A673 (cell line): ENCODE results near the gene HSFY2.
"Not testable (repeated sequence)": the region's sequence is repeated elsewhere in the genome, so short reads cannot be mapped to it uniquely, and the experiment has no call there.

Experiments
- EZH2 ChIP-seq: fragments of 200-600 bp; sonication (generic); IDR thresholded peaks from 2 replicates; pipeline ENCODE4 v1.6.1; 2017; ENCODE audit warnings: borderline replicate concordance, low read depth, mild to moderate bottlenecking, mixed read lengths, antibody characterized with exemption, low read length; ENCODE audit not compliant: poor library complexity, severe bottlenecking
- TF ChIP-seq, protein P1 (sequence below): fragments of 300-800, 200-600 bp; sonication (generic); conservative IDR thresholded peaks from 2 replicates; pipeline ENCODE4 v1.5.1; 2017; ENCODE audit warnings: low read depth, mild to moderate bottlenecking, antibody characterized with exemption, low read length, moderate library complexity, mixed read lengths

DNA sequence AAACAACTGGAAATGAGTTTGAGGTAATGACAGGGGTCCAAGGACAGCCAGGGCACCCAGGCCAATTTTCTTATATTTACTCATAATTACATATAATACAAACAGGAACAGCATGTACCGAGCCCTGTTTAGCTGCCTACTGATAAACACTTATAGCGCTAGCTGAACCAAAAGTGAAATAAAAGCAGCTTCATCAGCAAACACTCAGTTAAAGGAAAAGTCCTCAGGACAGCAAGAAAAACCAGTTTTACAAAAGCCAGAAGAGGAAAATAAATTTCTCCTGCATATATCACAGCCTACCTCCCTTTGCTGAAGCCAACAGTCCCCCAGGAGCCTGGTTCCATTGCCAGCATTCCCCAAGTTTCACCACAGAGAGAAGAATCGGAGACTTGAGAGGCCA, 49.8 kb downstream of the HSFY2 start:
- TF ChIP-seq, protein P1, sequence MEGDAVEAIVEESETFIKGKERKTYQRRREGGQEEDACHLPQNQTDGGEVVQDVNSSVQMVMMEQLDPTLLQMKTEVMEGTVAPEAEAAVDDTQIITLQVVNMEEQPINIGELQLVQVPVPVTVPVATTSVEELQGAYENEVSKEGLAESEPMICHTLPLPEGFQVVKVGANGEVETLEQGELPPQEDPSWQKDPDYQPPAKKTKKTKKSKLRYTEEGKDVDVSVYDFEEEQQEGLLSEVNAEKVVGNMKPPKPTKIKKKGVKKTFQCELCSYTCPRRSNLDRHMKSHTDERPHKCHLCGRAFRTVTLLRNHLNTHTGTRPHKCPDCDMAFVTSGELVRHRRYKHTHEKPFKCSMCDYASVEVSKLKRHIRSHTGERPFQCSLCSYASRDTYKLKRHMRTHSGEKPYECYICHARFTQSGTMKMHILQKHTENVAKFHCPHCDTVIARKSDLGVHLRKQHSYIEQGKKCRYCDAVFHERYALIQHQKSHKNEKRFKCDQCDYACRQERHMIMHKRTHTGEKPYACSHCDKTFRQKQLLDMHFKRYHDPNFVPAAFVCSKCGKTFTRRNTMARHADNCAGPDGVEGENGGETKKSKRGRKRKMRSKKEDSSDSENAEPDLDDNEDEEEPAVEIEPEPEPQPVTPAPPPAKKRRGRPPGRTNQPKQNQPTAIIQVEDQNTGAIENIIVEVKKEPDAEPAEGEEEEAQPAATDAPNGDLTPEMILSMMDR, result not testable (repeated sequence)
- TF ChIP-seq EZH2, result not testable (repeated sequence)
